Fibroblast of lung (primary cell): ENCODE data around the gene DGKQ. TPM values are rescaled to one million over a fixed set of nuclear protein-coding genes. Genes with fewer than 3 reads are reported as not detected.

ENCODE experiments used
- DNase-seq, 2 donors: peaks; one replicate each; pipeline versions ENCODE4 v3.0.0 to v3.0.0-alpha.2; 2010; ENCODE audit warnings: low read depth in 2 of 2
- H2AFZ ChIP-seq: 2 replicates; pipeline ENCODE4 v1.5.1; 2012; ENCODE audit warnings: low read length, control low read depth, inconsistent platforms
- H3K27ac ChIP-seq: 2 replicates; pipeline ENCODE4 v1.5.1; 2011; ENCODE audit warnings: low read length, control low read depth; ENCODE audit not compliant: insufficient read depth
- H3K27me3 ChIP-seq: 2 replicates; pipeline ENCODE4 v1.5.1; 2011; ENCODE audit warnings: mild to moderate bottlenecking, low read length; ENCODE audit not compliant: control insufficient read depth, insufficient read depth
- H3K36me3 ChIP-seq: 2 replicates; pipeline ENCODE4 v1.5.1; 2011; ENCODE audit warnings: low read length; ENCODE audit not compliant: control insufficient read depth, insufficient read depth
- H3K4me1 ChIP-seq: 2 replicates; pipeline ENCODE4 v1.5.1; 2011; ENCODE audit warnings: low read length; ENCODE audit not compliant: control insufficient read depth, insufficient read depth; ENCODE audit errors: extremely low read depth
- H3K4me2 ChIP-seq: 2 replicates; pipeline ENCODE4 v1.5.1; 2011; ENCODE audit warnings: low read length, control low read depth; ENCODE audit not compliant: insufficient read depth; ENCODE audit errors: extremely low read depth
- H3K4me3 ChIP-seq, 4 experiments: fragments of 200-600 bp in 1 of 4; sonication (generic) in 1 of 4; replicated peaks in 1 of 4; 2 replicates each; pipeline ENCODE4 v1.5.1; 2011 to 2016; ENCODE audit warnings: low read length in 4 of 4, low read depth in 3 of 4, mild to moderate bottlenecking in 3 of 4, control low read depth in 2 of 4, inconsistent platforms in 1 of 4, mixed read lengths in 1 of 4; ENCODE audit not compliant: insufficient read depth in 1 of 4; ENCODE audit errors: control extremely low read depth in 1 of 4
- H3K79me2 ChIP-seq: 2 replicates; pipeline ENCODE4 v1.5.1; 2012; ENCODE audit warnings: mild to moderate bottlenecking, low read length, inconsistent platforms; ENCODE audit not compliant: control insufficient read depth, insufficient read depth
- H3K9ac ChIP-seq: 2 replicates; pipeline ENCODE4 v1.5.1; 2011; ENCODE audit warnings: mild to moderate bottlenecking, low read length, control low read depth; ENCODE audit not compliant: insufficient read depth
- H3K9me3 ChIP-seq: 2 replicates; pipeline ENCODE4 v1.5.1; 2012; ENCODE audit warnings: low read depth, low read length; ENCODE audit not compliant: control insufficient read depth, insufficient read depth
- H4K20me1 ChIP-seq: 2 replicates; pipeline ENCODE4 v1.5.1; 2011; ENCODE audit warnings: low read length; ENCODE audit not compliant: control insufficient read depth, insufficient read depth; ENCODE audit errors: extremely low read depth
- EZH2 ChIP-seq: IDR thresholded peaks from 2 replicates; pipeline ENCODE4 v1.5.1; 2012; ENCODE audit warnings: low read length, control low read depth, mild to moderate bottlenecking; ENCODE audit errors: missing control alignments
- polyA plus RNA-seq, 2 donors: library from polyadenylated mRNA; depleted of rRNA in 1 of 2; stranded (reverse) in 1 of 2; unstranded in 1 of 2; fragments of >200 nt; gene quantifications; 2 replicates each; pipeline ENCODE4 v1.2.1, GENCODE V29; 2011 to 2012; ENCODE audit warnings: missing spikeins in 1 of 2
- total RNA-seq: library from RNA; depleted of rRNA; stranded (reverse); fragments of >200 nt; gene quantifications from 2 replicates; pipeline ENCODE4 v1.2.1, GENCODE V29; 2014
- TF ChIP-seq, protein P1 (sequence below), 2 donors: IDR thresholded peaks in 1 of 2; conservative IDR thresholded peaks in 1 of 2; 1 replicate in 1 of 2; 2 replicates in 1 of 2; pipeline ENCODE4 v1.5.1; 2011 to 2012; ENCODE audit warnings: low read length in 2 of 2, control low read depth in 1 of 2, inconsistent platforms in 1 of 2, low read depth in 1 of 2, mild to moderate bottlenecking in 1 of 2

Gene DGKQ
- total and polyA plus RNA-seq, 2 donors (not counting 1 experiment from before 2014, with no cell fraction given), result 2.1 to 13.2 TPM

GRCh38 chr4:910366-911091 lies 62.8 kb downstream of the DGKQ start:
- no peak overlapping the region for H2AFZ ChIP-seq
- no peaks in the 10 kb centered on the region for H4K20me1 ChIP-seq
- no peak overlapping the region for H3K27ac ChIP-seq
- H3K4me3 ChIP-seq, result no peak overlapping the region
- H3K36me3 ChIP-seq, result peaks cover 4% of the 10 kb centered on the region
- no peaks in the 10 kb centered on the region for H3K4me1 ChIP-seq
- H3K9me3 ChIP-seq, result no peaks in the 10 kb centered on the region
- no peak overlapping the region for H3K4me2 ChIP-seq
- no peak for DNase-seq
- H3K79me2 ChIP-seq, result peaks cover 26% of the 10 kb centered on the region
- no peak overlapping the region for H3K9ac ChIP-seq
- TF ChIP-seq EZH2, result no peak
- TF ChIP-seq, protein P1, sequence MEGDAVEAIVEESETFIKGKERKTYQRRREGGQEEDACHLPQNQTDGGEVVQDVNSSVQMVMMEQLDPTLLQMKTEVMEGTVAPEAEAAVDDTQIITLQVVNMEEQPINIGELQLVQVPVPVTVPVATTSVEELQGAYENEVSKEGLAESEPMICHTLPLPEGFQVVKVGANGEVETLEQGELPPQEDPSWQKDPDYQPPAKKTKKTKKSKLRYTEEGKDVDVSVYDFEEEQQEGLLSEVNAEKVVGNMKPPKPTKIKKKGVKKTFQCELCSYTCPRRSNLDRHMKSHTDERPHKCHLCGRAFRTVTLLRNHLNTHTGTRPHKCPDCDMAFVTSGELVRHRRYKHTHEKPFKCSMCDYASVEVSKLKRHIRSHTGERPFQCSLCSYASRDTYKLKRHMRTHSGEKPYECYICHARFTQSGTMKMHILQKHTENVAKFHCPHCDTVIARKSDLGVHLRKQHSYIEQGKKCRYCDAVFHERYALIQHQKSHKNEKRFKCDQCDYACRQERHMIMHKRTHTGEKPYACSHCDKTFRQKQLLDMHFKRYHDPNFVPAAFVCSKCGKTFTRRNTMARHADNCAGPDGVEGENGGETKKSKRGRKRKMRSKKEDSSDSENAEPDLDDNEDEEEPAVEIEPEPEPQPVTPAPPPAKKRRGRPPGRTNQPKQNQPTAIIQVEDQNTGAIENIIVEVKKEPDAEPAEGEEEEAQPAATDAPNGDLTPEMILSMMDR (conservative IDR thresholded peaks at IDR 0.05 in 1 of 2, IDR thresholded peaks at IDR 0.05 in 1 of 2; ENCODE audit: low read depth in 1 of 2, low read length in 2 of 2), result no peak
- no peaks in the 10 kb centered on the region for H3K27me3 ChIP-seq

- no peak for DNase-seq
- Histone ChIP-seq H3K27me3 (no peaks in the 10 kb centered on the region), H3K36me3 (peaks cover 4% of the 10 kb centered on the region), H3K4me2 (no peak overlapping the region), H3K27ac (no peak overlapping the region), H2AFZ (no peak overlapping the region), H3K4me3 (no peak overlapping the region), H4K20me1 (no peaks in the 10 kb centered on the region), H3K79me2 (peaks cover 20% of the 10 kb centered on the region), H3K9ac (no peak overlapping the region), H3K9me3 (no peaks in the 10 kb centered on the region), H3K4me1 (no peaks in the 10 kb centered on the region)
- no peak for TF ChIP-seq EZH2
- TF ChIP-seq, protein P1 (conservative IDR thresholded peaks at IDR 0.05 in 1 of 2, IDR thresholded peaks at IDR 0.05 in 1 of 2; ENCODE audit: low read depth in 1 of 2, low read length in 2 of 2), result no peak
These were observed 63.5 kb downstream of the DGKQ start for GRCh38 chr4:909821-910220.

GRCh38 chr4:909131-909571 lies 64.2 kb downstream of the DGKQ start:
- TF ChIP-seq EZH2, result no peak
- TF ChIP-seq, protein P1 (conservative IDR thresholded peaks at IDR 0.05 in 1 of 2, IDR thresholded peaks at IDR 0.05 in 1 of 2; ENCODE audit: low read depth in 1 of 2, low read length in 2 of 2), result no peak
- H3K27me3 ChIP-seq, result no peaks in the 10 kb centered on the region
- no peak overlapping the region for H3K27ac ChIP-seq
- no peaks in the 10 kb centered on the region for H4K20me1 ChIP-seq
- no peak overlapping the region for H2AFZ ChIP-seq
- H3K4me1 ChIP-seq, result no peaks in the 10 kb centered on the region
- DNase-seq, result no peak
- no peaks in the 10 kb centered on the region for H3K9me3 ChIP-seq
- H3K36me3 ChIP-seq, result peaks cover 4% of the 10 kb centered on the region
- H3K4me2 ChIP-seq, result no peak overlapping the region
- peaks cover 13% of the 10 kb centered on the region for H3K79me2 ChIP-seq
- no peak overlapping the region for H3K4me3 ChIP-seq
- no peak overlapping the region for H3K9ac ChIP-seq

Other genes starting within 250 kb of the DGKQ start
- 0.66 TPM in 1 of 2 replicates, not detected in the other for gene CPLX1, start 147.4 kb downstream of the DGKQ start, total RNA-seq
- gene CPLX1, start 147.4 kb downstream of the DGKQ start, polyA plus RNA-seq, result 0.03 and 0.09 TPM in 2 replicates
- 37.2 and 48.2 TPM in 2 replicates for gene GAK, start 41.3 kb downstream of the DGKQ start, total RNA-seq
- gene GAK, start 41.3 kb downstream of the DGKQ start, polyA plus RNA-seq, result 10.1 and 13.9 TPM in 2 replicates
- gene TMEM175, start 41.1 kb downstream of the DGKQ start, total RNA-seq, result 10.3 and 16.3 TPM in 2 replicates
- 23.9 and 29.2 TPM in 2 replicates for gene TMEM175, start 41.1 kb downstream of the DGKQ start, polyA plus RNA-seq
- gene IDUA, start 13.5 kb upstream of the DGKQ start, total RNA-seq, result 10.3 and 11.1 TPM in 2 replicates
- 2.1 and 3.1 TPM in 2 replicates for gene IDUA, start 13.5 kb upstream of the DGKQ start, polyA plus RNA-seq
- gene SLC26A1, start 19.8 kb upstream of the DGKQ start, total RNA-seq, result 0.26 and 0.33 TPM in 2 replicates
- gene SLC26A1, start 19.8 kb upstream of the DGKQ start, polyA plus RNA-seq, result 0.05 and 0.07 TPM in 2 replicates
- gene FGFRL1, start 38.1 kb upstream of the DGKQ start, total RNA-seq, result 5.6 and 6.1 TPM in 2 replicates
- 10.0 and 21.2 TPM in 2 replicates for gene FGFRL1, start 38.1 kb upstream of the DGKQ start, polyA plus RNA-seq
- 0.66 and 2.6 TPM in 2 replicates for gene RNF212, start 140.0 kb upstream of the DGKQ start, total RNA-seq
- 1.2 and 1.6 TPM in 2 replicates for gene RNF212, start 140.0 kb upstream of the DGKQ start, polyA plus RNA-seq
- 261 and 367 TPM in 2 replicates for gene SPON2, start 199.0 kb upstream of the DGKQ start, total RNA-seq
- 179 and 189 TPM in 2 replicates for gene SPON2, start 199.0 kb upstream of the DGKQ start, polyA plus RNA-seq